Epithelial cell of prostate (primary cell): ENCODE measurements around the gene ZNF708.
"Not testable (repeated sequence)": the region's sequence is repeated elsewhere in the genome, so short reads cannot be mapped to it uniquely, and the experiment has no call there.

ENCODE experiments used
- DNase-seq: peaks from one replicate; pipeline ENCODE4 v3.0.0-alpha.2; 2011; ENCODE audit warnings: low read depth, low spot score
- H3K27ac ChIP-seq: fragments of 450-650 bp; 2 replicates; pipeline ENCODE4 v1.5.1; 2017; ENCODE audit warnings: mild to moderate bottlenecking

Gene ZNF708

DNA sequence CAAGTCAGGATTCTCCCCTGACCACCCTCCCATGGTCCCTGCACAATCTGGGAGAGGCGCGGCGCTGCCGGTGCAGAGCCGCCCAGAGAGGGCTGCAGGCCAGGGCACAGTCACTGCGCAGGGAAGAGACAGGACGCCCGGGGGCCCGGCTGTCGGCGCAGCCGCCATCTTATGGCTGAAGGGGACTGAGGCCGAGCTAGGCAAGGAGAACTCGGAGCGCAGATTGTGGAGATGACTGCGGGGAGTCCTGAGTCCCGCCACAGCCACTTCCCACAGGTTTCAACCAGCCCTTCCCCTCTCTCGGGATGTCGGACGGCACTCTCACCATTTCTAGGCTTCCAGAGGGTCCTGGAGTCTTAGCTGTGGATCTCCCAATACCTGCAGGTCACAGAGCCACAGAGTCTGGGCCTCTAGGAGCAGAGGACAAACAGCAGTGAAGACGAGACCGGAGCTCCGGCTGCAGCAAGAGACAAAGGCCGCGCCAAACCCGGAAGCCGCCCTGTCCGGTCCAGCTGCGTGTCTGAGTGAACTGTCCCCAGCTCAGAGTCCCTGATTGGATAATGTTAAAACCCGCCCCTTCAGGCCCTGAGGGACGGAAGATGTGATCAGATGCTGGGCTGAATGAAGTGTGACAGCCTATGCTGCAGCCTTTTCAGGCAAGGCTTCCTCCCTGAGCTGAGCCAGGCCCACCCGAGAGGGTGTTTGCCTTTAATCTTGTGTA is at the start of gene ZNF708:
Gene ZNF708 (minus strand): TSS at position 526 of the 721 bp plus-strand sequence. CDS start 198 bp downstream, at position 328.
- peak within 1 kb of the TSS; percentile 87 for H3K27ac ChIP-seq
- peak; percentile 50 for DNase-seq

DNA sequence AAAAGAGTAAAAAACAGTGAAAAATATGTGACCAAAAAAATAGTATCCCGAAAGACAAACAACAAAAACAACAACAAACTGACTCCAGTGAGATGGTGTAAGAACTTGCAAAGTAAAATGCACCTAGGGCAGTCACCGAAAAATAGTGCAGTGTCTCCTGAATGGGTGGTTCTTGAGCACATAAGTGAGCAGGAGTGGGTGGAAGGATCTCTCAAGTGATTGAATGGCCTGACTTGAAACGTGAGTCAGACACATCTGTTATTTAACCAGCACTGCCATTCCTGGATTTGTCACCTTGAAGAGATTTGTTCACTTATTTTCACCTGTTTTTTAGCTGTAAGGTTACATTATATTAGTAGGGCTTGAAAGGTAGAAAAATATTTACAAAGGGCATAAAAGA is 33.1 kb upstream of the ZNF708 start:
- DNase-seq: no peak

DNA sequence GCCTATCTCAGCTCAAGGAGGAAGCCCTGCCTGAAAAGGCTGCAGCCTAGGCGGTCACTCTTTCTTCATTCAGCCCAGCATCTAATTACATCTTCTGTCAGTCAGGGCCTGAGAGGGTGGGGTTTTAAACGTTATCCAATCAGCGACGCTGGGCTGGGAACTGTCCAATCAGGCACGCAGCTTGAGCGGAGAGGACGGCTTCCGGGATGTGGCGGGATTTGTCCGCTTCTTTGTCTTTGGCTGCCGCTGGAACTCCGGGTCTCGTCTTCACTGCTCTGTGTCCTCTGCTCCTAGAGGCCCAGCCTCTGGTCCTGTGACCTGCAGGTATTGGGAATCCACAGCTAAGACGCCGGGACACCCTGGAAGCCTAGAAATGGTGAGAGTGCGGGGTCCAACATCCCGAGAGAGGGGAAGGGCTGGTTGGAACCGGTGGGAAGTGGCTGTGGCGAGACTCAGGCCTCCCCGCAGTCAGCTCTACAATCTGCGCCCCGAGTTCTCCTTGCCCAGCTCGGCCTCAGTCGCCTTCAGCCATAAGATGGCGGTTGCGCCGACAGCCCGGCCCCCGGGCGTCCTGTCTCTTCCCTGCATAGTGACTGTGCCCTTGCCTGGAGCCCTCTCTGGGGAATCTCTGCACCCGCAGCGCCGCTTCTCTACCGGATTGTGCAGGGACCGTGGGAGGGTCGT is 29.7 kb upstream of the ZNF708 start, which contains the start of gene ZNF738:
Gene ZNF738 (plus strand): TSS at position 233 of the 684 bp plus-strand sequence. CDS start 141 bp downstream, at position 374.
- DNase-seq: peak; percentile 71
- peak within 1 kb of the TSS; percentile 58 for H3K27ac ChIP-seq

More for the DNA sequence above, 33.1 kb upstream of the ZNF708 start:
- H3K27ac ChIP-seq: no peak overlapping the region

DNA sequence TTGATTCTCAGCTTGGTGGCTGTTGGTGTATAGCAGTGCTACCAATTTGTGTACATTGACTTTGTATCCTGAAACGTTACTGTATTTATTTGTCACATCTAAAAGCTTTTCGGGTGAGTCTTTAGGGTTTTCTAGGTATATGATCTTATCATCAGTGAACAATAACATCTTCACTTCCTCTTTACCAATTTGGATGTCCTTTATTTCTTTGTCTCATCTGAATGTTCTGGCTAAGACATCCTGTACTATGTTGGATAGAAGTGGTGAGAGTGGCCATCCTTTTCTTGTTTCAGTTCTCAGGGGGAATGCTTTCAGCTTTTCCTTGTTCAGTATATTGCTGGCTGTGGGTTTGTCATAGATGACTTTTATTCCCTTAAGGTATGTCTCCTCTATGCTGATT is 23.6 kb upstream of the ZNF708 start:
- no peak overlapping the region for H3K27ac ChIP-seq

DNA sequence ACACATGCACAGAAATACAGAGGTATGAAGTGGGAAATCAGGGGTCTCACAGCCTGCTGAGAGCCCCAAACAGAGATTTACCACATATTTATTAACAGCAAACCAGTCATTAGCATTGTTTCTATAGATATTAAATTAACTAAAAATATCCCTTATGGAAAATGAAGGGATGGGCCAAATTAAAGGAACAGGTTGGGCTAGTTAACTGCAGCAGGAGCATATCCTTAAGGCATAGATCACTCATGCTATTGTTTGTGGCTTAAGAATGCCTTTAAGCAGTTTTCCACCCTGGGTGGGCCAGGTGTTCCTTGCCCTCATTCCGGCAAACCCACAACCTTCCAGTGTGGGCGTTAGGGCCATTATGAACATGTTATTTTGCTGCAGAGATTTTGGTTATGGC is 15.6 kb upstream of the ZNF708 start:
- DNase-seq, H3K27ac ChIP-seq: not testable (repeated sequence)

More for the DNA sequence above, 23.6 kb upstream of the ZNF708 start:
- DNase-seq: no peak

DNA sequence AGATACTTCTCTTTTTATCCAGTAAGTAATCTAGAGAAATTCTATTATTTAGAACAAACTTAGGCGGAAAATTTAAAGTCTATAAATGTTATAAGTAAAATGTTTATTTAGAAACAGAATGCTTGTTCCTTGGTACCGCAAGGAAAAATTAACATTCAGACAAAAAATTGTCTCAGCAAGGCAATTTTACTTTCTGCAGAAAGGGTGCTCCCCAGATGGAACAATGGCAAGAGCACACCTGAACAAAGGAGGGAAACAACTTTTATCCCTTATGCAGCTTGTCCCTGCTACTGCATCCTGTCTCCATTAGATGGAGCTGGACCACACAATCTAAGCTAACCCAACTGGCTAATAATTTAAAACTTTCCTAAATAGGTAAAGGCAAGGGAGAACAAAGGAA is 6.5 kb upstream of the ZNF708 start:
- DNase-seq: no peak
- H3K27ac ChIP-seq: no peak overlapping the region

DNA sequence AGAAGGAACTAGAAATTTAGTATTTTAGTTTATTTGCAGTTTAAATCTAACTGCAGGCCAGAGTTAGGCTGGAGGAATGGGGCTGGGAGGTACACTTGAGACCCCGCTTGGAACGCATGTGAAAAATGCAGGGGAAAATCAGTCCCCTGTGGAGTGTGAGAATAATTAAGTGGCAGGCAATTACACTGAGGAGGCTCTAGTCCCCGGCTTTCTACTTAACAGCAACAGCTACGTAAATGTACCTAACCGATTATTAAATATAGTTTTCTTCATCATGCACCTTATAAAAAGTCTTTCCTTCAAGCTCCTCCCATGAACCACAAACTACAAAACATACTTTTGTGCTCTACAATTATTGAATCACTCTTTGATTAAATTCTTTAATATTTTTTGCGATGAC is 804 bp downstream of the ZNF708 start:
- H3K27ac ChIP-seq: peak overlapping the region; percentile 87
- DNase-seq: no peak

DNA sequence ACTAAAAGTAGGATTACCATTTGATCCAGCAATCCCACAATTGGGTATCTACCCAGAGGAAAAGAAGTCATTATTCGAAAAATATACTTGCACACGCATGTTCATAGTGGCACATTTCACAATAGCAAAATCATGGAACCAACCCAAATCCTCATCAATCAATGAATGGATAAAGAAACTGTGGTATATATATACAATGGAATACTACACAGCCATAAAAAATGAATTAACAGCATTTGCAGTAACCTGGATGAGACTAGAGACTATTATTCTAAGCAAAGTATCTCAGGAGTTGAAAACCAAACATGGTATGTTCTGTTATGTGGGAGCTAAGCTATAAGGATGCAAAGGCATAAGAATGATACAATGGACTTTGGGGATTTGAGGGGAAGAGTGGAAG is 3.0 kb downstream of the ZNF708 start:
- DNase-seq: no peak
- H3K27ac ChIP-seq: no peak overlapping the region

DNA sequence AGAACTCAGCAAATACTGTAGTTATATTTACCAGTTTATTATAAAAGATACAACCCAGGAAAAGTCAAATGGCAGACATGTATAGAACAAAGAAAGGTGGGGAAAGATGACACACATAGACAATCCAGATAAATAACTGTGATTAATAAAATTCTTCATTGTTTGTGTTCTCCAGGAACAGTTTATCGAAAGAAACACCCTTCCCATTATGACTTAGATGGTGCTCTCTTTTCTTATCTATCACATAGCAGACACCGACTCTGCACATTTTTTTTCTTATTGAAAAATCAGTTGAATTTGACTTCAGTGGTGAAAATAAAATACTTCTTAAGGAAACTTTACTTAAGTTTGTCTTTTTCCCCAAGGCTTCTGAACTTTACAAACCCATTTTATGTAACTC is 6.2 kb downstream of the ZNF708 start:
- H3K27ac ChIP-seq: peak overlapping the region; percentile 33
- no peak for DNase-seq

DNA sequence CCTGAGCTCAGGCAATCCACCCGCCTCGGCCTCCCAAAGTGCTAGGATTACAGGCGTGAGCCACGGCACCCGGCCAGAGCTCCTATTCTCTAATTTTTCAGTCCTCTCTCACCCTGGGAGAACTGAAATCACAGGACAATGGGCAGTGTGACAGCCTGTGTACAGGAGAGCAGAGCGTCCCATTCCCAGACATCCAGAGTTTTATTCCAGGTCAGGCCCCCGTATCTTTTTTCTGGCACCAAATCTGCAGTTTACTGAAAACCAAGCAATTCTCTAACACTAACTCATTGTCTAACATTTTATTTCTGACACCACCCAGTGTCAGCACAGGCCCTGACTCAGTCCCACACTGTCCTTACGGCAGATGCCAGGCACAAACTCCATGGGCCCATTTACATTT is 6.7 kb downstream of the ZNF708 start:
- no peak for DNase-seq
- peak overlapping the region; percentile 33 for H3K27ac ChIP-seq

DNA sequence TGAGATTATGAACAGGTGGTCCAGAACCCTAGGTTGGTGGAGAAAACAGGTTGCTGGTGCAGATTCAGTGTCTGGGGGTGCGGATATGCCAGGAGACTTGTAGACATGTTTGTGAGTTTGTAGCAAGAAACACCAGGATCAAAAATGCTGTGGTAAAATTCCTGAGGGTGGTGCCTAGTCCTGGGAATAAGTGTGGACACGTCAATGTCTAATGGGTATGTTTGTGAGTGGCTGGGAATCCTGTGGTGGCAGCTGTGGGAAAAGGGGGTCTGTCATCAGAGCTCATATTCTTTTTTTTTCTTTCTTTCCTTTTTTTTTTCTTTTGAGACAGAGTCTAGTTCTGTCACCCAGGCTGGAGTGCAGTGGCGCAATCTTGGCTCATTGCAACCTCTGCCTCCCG is 7.2 kb downstream of the ZNF708 start:
- DNase-seq: no peak
- peak overlapping the region; percentile 33 for H3K27ac ChIP-seq

DNA sequence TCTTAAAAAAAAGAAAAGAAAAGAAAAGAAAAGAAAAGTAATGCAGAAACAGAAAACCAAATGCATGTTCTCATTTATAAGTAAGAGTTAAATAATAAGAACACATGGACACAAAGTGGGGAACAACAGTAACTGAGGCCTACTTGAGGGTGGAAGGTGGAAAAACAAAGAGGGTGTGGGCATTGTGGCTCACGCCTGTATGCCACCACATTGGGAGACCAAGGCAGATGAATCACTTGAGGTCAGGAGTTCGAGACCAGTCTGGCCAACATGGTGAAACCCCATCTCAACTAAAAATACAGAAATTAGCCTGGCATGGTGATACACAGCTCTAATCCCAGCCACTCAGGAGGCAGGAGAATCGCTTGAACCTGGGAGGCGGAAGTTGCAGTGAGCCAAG is 8.1 kb downstream of the ZNF708 start:
- H3K27ac ChIP-seq: no peak overlapping the region
- no peak for DNase-seq

DNA sequence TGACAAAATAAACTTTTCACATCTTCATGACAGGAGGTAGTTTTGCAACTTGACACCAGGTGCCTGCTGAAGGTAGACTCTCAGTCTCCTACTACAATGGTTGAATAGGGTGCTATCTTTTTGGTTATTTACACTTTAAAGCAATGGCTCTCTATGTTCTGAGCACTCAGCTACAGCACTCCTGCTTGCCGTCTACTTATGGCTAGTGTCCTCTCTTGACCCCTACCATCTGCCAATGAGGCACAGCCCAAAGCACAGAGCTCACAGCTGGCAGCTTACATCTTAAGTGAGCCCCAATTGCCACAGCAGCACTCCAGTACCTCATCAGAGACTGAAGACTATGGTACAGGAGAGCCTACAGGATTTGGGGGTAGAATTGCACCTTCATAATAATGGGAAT is 11.4 kb downstream of the ZNF708 start:
- DNase-seq: no peak

DNA sequence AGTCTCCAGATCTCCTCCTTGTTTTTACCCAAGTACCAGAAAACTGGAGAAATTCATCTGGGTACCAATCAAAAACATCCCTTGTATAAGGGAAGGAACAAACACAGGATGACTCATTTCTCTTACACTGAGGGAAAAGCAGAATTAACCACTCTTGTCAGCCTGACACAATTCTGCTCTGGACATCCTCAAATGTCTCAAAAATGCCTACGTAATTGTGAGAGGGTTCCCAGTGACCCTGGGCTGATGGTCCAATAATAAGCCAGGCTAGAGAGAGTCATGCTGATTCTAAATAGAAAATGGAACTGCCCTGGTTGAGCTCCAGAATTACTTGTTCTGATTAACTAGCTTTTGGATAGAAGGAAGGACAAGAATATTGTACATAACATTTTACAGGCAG is 14.5 kb downstream of the ZNF708 start:
- H3K27ac ChIP-seq: no peak overlapping the region
- no peak for DNase-seq

More for the DNA sequence above, 11.4 kb downstream of the ZNF708 start:
- H3K27ac ChIP-seq: no peak overlapping the region

DNA sequence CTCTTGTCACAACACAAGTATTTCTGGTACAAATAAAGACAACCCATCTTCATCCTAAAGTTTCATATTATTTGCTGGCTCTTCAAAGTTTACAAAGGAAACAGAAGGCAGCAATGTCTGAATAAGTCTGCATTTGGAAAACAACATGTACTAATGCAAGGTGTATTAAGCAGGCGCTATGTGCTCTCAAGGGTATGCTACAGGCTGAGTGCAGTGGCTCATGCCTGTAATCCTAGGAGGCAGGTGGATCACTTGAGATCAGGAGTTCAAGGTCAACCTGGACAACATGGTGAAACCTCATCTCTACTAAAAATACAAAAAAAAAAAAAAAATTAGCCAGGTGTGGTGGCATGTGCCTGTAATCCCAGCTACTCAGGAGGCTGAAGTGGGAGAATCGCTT is 16.4 kb downstream of the ZNF708 start:
- DNase-seq, H3K27ac ChIP-seq: not testable (repeated sequence)

DNA sequence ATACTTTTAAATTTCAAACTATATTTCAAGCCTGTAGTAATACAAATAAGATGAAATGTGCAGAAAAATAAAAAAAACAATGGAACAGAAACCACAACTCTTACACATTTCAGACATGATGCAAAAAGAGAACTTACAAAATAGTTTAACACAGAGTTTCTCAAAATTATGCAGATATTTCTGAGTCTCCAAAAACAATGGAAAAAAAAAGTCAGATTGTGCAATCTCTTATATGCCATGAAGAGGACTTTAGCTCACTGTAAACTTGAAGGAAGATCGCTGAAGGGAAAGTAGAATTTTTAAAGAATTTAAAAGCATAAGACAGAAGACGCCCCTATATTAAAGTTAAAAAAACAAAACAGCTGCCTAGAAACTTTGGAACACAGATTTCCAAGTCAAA is 20.4 kb downstream of the ZNF708 start:
- no peak overlapping the region for H3K27ac ChIP-seq
- no peak for DNase-seq

DNA sequence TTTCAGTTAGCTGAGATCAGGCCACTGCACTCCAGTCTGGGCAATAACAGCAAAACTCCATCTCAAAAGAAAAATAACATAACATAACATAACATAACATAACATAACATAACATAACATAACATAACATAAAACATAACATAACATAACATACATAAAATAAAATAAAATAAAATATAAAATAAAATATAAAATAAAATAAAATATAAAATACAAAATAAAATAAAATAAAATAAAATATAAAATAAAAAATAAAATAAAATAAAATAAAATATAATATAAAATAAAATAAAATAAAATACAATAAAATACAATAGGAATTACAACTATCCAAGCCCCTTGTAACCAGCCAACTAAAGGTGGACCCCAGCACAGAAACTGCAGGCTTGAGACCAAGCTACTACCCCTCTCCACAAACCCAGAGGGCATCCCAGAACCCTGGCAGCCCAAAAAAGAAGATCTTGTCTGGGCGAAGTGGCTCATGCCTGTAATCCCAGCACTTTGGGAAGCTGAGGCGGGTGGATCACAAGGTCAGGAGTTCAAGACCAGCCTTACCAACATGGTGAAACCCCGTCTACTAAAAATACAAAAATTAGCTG is 22.2 kb downstream of the ZNF708 start:
- not testable (repeated sequence) for H3K27ac ChIP-seq, DNase-seq

DNA sequence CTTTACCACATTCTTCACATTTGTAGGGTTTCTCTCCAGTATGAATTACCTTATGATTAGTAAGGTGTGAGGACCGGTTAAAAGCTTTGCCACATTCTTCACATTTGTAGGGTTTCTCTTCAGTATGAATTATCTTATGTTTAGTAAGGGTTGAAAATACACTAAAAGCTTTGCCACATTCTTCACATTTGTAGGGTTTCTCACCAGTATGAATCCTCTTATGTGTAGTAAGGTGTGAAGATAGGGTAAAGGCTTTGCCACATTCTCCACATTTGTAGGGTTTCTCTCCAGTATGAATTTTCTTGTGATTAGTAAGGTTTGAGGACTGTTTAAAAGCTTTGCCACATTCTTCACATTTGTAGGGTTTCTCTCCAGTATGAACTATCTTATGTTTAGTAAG is 35.4 kb downstream of the ZNF708 start:
- H3K27ac ChIP-seq, DNase-seq: not testable (repeated sequence)

DNA sequence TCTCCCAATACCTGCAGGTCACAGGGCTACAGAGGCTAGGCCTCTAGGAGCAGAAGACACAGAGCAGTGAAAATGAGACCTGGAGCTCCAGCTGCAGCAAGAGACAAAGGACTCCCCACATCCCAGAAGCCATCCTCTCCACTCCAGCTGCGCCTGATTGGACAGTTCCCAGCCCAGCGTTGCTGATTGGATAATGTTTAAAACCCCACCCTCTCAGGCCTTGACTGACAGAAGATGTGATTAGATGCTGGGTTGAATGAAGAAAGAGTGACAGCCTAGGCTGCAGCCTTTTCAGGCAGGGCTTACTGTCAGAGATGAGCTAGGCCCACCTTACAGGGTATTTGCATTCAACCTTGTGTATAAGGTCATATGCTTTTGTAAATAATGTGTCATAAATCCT is 59.4 kb downstream of the ZNF708 start:
- DNase-seq: no peak
- H3K27ac ChIP-seq: no peak overlapping the region

DNA sequence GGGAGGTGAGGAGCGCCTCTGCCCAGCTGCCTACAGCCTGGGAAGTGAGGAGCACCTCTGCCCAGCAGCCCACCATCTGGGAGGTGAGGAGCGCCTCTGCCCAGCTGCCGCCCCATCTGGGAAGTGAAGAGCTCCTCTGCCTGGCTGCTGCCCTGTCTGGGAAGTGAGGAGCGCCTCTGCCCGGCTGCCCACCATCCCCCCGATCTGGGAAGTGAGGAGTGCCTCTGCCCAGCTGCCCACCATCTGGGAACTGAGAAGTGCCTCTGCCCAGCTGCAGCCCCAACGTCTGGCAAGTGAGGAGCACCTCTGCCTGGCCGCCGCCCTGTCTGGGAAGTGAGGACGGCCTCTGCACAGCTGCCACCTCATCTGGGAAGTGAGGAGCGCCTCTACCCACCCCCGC is 64.3 kb downstream of the ZNF708 start:
- no peak overlapping the region for H3K27ac ChIP-seq
- DNase-seq: no peak

DNA sequence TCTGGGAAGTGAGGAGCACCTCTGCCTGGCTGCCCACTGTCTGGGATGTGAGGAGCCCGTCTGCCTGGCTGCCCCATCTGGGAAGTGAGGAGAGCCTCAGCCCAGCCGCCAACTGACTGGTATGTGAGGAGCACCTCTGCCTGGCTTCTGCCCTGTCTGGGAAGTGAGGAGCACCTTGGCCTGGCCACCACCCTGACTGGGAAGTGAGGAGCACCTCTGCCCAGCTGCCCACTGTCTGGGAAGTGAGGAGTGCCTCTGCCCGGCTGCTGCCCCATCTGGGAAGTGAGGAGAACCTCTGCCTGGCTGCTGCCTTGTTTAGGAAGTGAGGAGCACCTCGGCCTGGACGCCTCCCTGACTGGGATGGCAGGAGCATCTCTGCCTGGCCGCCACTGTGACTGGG is 64.8 kb downstream of the ZNF708 start:
- no peak overlapping the region for H3K27ac ChIP-seq
- DNase-seq: no peak
